ENCODE measurements around the gene ENTPD2.
A peak's percentile ranks its signal among the peaks of the same experiment; 100 is the strongest.

ENTPD2 gene

DNA sequence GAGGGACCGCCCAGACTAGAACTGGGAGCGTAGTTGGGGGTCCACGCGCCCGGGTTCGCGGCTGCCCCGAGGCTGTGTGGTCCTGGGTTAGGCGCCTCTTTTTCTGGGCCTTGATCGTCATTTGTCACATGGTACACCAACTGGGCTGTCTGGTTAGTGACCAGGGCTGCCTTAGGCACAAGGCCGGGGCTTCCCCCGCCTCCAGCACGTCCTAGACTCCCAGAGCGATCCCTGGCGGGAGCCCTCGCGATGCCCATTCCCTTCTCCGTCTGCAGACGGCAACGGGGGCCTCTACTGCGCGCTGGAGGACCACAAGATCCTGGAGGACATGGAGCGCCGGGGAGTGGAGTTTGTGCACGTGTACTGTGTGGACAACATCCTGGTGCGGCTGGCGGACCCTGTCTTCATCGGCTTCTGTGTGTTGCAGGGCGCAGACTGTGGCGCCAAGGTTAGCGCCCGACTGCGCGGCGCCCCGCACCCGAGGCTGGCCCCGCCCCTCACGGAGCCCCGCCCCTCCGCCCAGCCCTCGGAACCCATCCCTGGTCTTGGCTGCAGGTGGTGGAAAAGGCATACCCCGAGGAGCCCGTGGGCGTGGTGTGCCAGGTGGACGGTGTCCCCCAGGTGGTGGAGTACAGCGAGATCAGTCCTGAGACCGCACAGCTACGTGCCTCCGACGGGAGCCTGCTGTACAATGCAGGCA lies 25.0 kb upstream of the ENTPD2 start:
- no peak for DNase-seq

DNA sequence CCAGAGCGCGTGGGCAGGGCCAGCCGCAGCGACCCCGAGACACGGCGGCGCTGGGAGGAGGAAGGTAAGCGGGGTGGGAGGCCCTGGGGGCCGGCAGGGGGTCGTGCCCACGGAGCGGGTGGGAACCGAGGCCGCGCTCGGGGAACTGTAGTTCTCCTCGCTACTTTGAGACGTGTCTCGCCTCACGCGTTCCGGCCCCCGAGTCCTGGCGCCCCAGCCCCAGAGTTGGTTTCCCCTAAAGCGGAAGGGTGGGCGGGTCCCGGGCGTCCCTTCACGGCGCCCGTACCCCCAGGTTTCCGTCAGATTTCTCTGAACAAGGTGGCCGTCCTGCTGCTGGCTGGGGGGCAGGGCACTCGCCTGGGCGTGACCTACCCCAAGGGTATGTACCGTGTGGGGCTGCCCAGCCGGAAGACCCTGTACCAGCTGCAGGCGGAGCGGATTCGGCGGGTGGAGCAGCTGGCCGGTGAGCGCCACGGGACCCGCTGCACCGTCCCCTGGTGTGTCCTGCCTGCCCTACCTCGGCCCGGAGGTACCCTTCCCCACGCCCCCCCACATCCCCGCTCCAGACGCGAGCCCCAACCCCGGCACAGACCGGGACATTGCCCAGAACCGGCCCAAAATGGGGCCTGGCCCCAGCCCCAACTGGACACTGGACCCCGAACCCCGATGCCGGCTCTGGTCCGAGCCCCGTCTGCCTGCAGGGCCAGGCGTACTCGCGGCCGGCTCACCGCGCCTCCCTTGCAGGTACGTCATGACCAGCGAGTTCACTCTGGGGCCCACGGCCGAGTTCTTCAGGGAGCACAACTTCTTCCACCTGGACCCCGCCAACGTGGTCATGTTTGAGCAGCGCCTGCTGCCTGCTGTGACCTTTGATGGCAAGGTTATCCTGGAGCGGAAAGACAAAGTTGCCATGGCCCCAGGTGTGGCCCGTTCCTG lies 24.2 kb upstream of the ENTPD2 start:
- DNase-seq, result peak; percentile 27

DNA sequence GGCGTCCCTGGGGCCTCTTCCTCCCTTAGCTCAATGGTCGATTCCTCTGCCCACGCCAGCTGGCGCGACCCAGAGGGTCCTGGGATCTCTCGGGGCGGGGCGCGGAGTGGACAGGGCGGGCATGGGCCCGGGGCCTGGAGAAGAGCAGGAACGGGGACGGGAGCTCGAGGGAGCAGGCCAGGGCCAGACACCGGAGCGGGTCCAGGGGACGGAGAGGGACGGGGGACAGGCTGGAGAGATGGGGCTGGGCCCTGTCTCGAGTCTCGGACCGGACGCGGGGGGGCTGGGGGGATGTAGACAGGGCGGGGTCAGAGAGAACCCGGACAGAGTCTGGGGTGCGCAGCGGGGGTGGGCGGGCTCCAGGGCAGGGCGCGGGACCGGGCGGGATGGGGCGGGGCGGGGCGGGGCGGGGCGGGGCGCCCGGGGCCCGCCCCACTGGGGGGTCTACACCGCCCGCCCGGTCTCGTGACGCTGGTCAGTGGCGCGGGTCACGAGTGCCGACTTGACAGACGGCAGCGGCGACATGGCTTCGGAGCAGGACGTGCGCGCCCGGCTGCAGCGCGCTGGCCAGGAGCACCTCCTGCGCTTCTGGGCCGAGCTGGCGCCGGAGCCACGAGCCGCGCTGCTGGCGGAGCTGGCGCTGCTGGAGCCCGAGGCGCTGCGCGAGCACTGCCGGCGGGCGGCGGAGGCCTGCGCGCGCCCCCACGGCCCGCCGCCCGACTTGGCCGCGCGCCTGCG lies 23.3 kb upstream of the ENTPD2 start, which contains the start of gene UAP1L1:
Gene UAP1L1, plus strand, starts transcription at position 508 of the 738 bp plus-strand sequence. Its CDS starts 16 bp downstream, at position 524.
- peak; percentile 41 for DNase-seq

DNA sequence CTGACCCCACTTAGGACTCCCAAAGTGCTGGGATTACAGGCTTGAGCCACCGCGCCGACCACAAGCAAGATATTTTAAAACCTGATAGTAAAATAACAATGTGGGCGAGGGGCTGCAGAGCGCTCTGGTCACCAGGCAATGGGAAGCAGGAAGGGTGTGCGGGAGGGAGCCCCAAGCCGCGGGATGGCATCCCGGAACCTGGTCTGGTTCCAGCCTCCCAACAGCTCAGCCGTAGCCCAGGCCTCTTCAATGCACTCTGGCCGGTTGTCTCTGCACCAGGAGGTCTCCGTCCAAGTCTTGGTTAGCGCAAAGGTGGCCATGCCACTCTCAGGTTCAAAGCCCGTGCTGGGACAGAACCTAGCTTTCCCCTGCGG lies 22.8 kb upstream of the ENTPD2 start:
- no peak for DNase-seq

DNA sequence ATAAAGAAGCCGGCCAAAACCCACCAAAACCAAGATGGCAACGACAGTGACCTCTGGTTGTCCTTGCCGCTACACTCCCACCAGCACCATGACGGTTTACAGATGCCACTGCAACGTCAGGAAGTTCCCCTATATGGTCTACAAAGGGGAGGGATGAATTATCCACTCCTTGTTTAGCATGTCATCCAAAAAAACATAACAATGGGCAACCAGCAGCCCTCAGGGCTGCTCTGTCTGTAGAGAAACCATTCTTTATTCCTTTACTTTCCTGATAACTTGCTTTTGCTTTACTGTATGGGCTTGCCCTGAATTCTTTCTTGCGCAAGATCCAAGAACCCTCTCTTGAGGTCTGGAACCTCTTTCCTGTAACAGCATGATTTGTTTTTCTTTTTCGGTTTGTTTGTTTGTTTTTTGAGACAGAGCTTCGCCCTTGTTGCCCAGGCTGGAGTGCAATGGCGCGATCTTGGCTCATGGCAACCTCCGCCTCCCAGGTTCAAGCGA lies 21.5 kb upstream of the ENTPD2 start:
- no peak for DNase-seq

DNA sequence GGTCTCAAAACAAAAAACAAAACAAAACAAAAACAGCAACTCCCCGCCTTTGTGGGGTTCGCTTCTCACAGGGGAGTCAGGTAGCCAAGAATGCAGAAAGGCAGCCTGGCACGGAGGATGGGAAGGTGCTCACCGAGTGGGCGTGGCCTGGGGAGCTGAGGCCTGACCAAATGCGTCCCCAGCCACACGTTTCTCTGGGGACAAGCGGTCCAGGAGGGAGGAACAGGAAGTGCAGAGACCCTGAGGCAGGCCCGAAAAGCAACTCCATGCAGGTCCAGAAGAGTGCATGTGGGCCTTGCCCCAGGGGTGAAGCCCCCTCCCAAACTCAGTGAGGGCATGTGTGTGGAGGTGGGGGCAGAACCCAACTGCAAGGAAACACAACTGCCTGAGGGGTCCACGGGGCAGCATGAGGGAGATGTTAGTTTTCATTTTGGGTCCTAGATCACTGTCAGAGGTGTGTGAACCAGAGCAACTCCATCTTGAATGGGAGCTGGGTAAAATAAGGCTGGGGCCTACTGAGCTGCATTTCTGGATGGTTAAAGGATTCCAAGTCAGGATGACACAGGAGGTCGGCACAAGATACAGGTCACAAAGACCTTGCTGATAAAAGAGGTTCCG lies 20.9 kb upstream of the ENTPD2 start:
- no peak for DNase-seq

DNA sequence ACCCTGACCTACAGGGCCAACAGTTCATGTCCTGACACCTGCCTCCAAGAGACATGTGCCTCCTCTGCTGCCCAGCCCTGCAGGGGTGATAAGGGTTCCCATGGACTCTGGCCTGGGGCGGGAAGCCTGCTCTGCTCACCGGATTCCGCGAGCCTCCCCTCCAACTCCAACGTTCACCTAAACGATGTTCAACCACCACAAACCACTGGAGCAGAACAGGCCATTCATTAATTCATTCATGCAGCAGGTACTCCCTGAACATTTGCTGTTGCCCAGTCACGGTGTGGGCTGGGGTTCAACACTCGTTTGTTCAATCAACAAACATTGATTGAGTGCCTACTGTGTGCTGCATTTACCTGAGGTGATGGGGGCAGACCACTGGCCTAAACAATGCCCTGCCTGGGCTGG lies 20.1 kb upstream of the ENTPD2 start:
- DNase-seq, result no peak

DNA sequence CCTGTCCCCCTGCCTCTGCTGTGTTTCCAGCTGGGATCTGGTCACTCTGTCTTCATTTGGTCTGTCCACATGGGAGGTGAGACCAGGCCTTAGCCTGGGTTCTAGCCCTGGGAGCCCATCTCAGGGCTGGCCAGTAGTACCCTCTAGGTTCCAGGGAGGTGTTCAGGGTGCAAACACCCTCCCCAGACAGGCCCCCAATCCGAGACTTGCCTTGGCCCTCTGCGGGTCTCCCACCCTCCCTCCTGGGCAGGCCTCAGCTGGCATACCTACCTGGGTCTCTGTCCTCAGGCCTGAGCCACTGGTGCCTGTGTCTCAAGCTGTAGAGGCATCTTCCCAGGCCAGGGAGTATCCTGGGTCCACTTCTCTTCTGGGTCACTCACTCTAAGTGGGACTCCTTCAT lies 17.4 kb upstream of the ENTPD2 start:
- DNase-seq, result no peak

DNA sequence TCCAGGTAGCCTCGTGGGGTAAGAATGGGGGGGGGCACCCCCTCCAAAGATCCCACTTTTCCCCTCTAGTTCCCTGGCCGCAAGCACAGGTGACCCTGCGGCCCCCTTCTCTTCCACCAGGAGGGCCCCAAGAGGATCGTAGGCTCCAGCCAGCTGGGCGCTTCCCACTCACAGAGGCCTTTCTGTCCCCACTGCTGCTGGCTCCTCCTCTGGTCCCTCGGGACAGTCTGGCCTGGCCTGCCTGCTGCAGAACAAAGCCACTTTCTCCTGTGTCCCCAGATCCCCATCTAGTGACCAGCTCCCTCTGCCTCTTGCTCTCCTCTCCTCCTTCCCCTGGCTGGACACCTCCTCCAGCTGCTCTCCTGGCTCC lies 17.0 kb upstream of the ENTPD2 start:
- DNase-seq, result no peak

DNA sequence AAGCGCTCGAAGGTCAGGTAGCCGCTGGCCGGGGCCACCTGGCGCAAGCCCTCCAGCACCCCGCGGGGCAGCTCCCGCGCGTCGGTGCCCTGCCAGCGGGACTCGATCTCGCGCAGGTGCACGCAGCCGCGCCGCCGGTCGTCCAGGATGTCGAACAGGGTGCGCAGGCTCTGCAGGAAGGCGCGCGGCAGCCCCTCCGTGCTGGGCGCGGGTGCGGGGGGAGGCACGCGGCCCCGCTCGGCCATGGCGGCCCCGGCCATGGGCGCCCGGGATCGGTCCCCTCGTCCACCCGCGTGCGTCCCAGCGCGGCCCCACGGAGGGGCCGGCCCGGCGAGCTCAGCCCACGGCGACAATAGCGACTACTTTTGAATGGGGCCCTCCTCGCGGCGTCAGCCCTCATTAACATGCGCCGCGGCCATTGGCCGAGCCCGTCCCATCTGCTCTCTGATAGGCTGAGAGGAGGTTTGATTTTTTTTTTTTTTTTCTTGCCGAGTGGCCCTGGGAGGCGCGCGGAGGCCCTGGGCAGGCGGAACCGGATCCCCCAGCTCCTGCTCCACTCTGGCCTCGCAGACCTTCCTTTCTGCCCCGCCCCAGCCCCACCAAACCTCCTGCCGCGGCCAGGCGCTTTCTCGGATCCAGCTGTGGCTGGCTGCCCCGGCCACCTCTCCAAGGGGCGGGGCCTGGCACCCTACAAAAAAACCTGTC lies 16.5 kb upstream of the ENTPD2 start, which contains the start of gene SAPCD2:
Gene SAPCD2, minus strand, starts transcription at position 357 of the 705 bp plus-strand sequence. Its CDS starts 97 bp downstream, at position 260.
- peak; percentile 87 for DNase-seq

DNA sequence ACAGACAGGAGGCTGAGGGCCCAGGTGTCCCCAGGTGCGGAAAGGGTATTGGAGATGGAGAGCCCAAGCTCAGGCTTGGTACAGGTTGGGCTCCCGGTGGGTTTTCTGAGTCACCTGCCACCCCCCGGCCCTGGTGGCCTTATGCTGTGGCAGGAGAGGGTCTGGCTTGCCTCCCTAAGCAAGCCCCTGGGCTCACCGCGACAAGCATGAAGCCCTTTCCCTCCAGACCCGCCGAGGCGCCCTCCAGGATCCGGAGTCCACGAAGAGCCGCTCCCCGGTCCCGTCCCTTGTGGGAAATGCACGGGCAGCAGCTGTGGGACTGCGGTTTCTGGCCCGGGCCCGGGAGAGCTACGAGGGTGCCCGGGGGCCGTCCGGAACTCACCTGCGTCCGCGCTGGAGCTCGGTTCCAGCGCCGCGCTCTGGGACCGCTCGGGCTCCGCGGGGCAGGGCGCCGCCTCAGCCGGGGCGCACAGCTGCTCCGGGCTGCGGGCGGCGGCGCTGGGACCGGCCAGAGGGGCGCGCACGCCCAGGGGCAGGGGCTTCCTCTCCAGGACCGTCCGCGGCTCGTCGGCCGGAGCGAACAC lies 15.7 kb upstream of the ENTPD2 start:
- DNase-seq, result no peak

DNA sequence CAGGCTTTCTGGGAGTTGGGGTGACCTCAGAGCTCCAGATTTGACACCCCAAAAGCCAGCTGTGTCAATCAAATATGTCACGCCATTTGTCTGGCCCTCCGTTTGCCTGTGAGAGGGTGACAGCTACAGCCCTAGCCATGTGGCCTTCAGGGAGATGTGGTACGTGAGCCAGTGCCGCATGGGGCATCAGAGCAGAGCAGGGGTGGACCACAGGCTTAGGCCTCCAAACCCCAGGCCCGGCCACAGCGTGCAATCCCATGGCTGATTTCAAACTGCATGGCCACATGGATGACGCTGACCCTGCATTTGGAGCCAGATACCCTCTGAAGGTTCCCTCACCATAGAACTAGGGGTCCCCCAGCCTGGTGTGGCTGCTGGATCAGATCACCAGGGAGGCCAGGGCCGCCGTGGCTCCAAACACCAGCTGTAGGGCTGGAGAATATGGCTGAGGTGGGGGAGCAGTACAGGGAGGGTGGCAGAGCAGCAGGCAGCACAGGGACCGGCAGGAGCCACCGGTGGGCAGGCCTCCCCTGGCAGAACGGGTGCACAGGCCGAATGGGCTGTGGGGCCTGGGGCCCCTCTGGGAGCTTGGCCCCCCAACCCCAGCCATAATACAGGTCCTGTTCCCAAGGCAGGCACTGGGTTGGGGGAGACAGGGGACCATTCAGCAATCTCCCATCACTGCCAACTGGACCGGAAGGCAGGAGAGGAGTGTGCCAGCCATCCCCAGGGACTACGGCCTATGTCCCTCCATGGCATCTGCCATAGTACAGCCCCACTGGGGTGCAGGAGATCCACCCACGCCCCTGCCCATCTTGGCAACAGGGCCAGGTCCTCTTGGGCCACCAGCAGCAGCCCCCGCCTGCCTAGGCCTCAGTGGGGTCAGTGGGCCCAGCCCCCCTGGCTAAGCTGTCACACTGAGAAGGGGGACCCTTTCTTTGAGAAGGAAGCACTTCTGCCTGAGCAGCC lies 15.0 kb upstream of the ENTPD2 start:
- DNase-seq, result no peak

DNA sequence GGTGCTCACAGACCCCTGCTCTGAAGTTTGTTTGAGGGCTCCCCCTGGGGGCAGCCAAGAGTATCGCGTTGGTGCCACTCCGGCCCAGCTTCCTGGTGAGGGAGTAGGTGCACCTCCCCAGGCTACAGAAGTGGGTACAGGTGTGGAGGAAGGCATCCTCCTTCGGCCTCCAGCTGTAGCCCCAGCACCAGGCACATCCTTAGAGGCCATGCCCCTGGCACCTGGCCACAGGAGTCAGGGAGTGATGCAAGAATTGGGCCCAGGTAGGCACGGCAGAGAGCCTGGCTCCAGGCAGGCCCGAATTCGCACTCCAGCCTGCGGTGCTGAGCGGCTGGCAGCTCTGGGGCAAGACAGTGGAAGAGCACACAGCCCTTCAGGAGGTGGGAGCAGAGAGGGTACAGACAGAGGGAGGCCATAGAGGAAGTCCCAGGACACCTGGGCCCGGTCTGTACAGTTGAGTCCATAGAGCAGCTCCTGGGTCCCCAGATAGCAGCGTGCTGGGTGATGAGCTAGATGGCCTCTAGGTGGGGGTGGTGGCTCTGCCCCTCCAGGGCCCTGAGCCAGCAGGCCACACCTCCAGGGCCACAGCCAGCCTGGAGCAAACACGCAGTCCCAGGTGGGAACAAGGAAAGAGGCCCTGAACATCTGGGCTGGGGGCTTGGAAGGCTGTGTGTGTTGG lies 14.1 kb upstream of the ENTPD2 start:
- DNase-seq, result peak; percentile 87

DNA sequence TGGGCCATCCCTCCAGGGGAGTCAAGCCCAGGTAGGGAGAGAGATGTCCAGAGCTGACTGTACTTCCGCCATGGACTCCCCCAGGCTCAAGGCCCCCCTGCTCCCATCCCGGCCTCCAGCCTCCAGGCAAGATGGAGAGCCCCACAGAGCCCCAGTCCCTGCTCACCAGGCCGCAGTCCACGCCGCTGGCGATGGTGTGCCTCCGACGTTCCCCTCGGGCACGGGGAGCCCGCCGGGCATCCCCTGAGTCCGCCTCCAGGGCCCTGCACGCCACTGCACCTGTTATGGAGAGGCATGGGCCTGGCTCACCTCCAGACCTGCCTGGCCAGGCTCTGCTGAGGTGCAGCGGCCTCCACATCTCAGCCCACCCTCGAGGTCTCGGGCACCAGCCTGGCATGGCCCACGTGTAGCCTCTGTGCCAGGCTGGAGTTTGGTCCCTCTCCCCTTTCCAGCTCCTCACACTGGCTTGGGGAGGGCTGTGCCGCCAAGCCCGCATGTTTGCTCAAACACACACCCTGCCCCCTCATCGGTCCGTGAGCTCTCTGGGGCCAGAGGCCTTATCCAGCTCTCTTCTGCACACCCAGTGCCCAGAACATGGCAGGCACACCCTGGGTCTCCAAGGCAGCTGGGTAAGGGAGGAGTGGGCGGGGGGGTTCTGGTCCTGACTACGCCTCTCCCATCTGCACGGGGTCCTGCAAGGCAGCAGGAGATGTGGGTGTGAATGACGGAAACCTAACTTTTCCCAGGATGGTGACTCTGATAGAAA lies 12.4 kb upstream of the ENTPD2 start:
- no peak for DNase-seq

DNA sequence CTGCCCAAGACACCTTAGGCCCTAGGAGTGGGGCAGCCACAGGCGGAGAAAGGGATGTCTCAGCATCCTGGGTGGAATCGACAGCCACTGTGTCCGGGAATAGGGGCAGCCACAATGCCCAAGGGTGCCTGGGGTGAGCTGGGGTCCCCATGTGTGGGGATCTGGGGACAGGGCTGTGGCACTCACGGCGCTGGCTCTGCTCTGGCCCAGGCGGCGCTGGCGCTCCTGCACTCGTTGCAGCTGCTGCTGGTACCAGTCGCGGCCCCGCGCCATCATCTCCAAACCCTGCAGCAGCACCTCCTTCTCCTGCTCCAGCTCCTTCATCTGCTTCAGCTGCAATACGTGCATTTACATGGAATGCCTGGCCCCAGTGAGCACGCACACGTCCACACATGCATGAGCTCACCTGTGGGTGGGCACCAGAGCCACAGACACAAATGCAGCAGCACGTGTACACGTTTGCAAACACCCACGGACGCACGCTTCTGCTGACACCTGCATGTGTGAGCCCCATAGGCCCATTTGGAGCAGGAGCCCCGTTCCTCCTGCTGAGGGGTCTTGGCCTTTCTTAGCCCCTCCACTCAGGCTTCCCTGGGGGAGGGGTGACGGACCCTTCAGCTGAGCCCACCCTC lies 11.6 kb upstream of the ENTPD2 start:
- no peak for DNase-seq

DNA sequence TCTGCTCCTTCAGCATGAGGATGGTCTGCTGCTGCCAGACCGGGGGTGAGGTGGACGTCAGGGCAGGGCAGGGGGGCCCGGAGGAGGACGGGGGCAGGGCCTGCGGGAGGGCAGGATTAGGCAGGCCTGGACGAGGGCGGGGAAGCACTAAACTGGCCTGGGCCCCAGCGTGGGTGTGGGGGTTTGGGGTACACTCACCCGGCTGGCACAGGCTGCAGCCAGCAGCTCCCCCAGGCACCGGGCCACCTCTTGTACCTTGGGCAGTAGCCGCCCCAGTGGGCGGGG lies 11.0 kb upstream of the ENTPD2 start:
- DNase-seq, result no peak

DNA sequence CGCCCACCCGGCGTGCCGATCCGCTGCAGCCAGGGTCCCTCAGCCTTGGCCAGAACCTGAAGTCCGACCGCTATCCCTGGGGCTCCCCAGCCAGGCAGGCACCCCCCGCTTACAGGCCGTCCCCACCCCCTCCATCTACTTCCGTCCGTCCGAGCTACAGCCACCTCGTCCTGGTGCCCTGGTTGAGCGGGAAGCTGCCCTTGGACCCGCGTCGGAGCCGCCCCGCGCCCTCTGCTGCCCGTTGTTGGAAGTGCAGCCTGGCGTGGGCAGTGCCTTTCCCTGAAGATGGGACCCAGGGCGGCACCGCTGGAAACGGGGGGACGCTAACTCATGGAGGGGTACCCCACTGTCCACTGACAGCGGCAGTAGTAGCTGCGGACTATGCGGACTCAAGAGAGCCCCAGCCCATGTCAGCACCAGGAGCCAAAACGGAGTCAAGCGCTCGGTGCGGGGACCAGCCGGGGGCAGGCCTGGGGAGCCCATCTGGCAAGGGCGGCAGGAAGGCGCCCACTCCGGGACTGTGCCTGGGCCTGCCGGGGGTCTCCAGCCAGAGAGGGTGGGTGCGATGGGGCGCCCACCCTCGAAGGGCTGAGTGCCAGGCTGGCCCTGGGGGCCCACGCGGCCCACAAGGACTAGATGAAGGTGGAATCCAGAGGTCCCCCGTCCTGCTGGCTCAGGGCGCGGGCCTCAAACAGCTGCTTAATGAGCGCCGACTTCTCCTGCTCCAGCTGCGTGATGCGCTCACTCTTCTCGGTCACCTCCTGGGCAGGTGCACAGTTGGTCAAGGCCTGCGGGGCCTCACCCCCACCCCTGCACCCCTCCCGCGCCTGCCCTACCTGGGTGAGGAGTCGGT lies 10.4 kb upstream of the ENTPD2 start:
- DNase-seq, result peak; percentile 69
